Type B pancreatic cell (in vitro differentiated cells): ENCODE measurements around the gene EPX. TPM values are rescaled to one million over a fixed set of nuclear protein-coding genes. Genes with fewer than 3 reads are reported as not detected.

Source experiments
- DNase-seq: peaks from one replicate; pipeline ENCODE4 v3.0.0; 2021; ENCODE audit warnings: mixed read lengths; ENCODE audit not compliant: unreplicated experiment; ENCODE audit errors: extremely low spot score
- H3K27ac Mint-ChIP-seq: 2 replicates; pipeline ENCODE4 v1.8.0; 2021; ENCODE audit warnings: mild to moderate bottlenecking, mixed read lengths
- H3K27me3 Mint-ChIP-seq: 2 replicates; pipeline ENCODE4 v1.8.0; 2021; ENCODE audit warnings: mixed read lengths
- H3K36me3 Mint-ChIP-seq: 2 replicates; pipeline ENCODE4 v1.8.0; 2021; ENCODE audit warnings: mixed read lengths
- H3K4me1 Mint-ChIP-seq: one replicate; pipeline ENCODE4 v1.8.0; 2021; ENCODE audit warnings: mixed read lengths; ENCODE audit not compliant: unreplicated experiment
- H3K4me3 Mint-ChIP-seq: 2 replicates; pipeline ENCODE4 v1.8.0; 2021; ENCODE audit warnings: mild to moderate bottlenecking, mixed read lengths
- H3K9me3 Mint-ChIP-seq: 2 replicates; pipeline ENCODE4 v1.8.0; 2021; ENCODE audit warnings: mixed read lengths
- CTCF ChIP-seq: fragments of 200-600 bp; sonication (generic); conservative IDR thresholded peaks from 2 replicates; pipeline ENCODE4 v1.5.0; 2021; ENCODE audit warnings: antibody characterized with exemption, mild to moderate bottlenecking
- total RNA-seq: library from RNA; stranded (reverse); gene quantifications from 2 replicates; pipeline ENCODE4 v1.2.1, GENCODE V29; 2021; ENCODE audit warnings: low replicate concordance

Gene EPX
- total RNA-seq, 1 donor from 2014 or later = not detected

DNA sequence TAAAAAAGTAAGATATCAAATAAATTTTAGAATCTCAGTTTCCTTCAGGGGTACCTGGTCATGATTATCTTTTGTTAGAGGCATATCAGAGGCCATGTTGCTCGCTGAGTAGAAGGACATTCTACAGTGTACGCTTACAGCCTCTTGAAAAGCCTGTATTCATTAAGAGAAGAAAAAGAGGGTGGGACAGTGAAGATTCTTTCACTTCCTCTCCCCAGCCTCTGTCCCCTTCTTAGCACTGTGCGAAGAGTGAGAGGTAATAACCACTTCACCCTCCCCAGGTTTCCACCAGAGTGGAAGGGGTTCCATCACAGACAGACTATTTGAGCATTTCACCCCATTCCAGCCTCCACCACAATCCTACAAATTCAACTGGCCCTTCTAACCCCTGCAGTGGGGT, 41.0 kb downstream of the EPX start:
- H3K9me3 Mint-ChIP-seq = no peaks in the 10 kb centered on the region
- H3K27ac Mint-ChIP-seq = no peak overlapping the region
- no peak overlapping the region for H3K4me3 Mint-ChIP-seq
- H3K27me3 Mint-ChIP-seq = peaks cover 90% of the 10 kb centered on the region
- H3K36me3 Mint-ChIP-seq = no peaks in the 10 kb centered on the region
- no peaks in the 10 kb centered on the region for H3K4me1 Mint-ChIP-seq
- DNase-seq = no peak
- no peak for TF ChIP-seq CTCF

DNA sequence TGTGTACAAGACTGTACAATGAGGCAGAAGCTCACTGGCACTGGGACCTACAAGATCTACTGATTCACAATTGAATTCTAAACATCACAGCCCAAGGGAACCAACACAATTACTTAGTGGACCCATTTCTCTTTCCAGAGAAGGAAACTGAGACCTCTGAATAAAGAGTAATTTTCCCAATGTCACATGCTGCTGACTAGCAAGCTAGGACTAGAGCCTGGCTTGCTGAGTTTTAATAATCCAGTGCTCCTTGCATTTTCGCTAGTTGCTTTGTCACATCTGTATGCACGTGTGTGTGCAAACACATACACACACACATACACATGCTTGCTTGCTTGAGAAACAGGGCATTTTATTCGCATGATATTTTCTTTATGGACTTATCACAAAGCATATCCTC, 42.0 kb downstream of the EPX start:
- peaks cover 90% of the 10 kb centered on the region for H3K27me3 Mint-ChIP-seq
- no peak for TF ChIP-seq CTCF
- no peak overlapping the region for H3K4me3 Mint-ChIP-seq
- H3K9me3 Mint-ChIP-seq = no peaks in the 10 kb centered on the region
- H3K4me1 Mint-ChIP-seq = no peaks in the 10 kb centered on the region
- no peak for DNase-seq
- H3K36me3 Mint-ChIP-seq = no peaks in the 10 kb centered on the region
- H3K27ac Mint-ChIP-seq = no peak overlapping the region

- no peak for DNase-seq
- peaks cover 98% of the 10 kb centered on the region for H3K27me3 Mint-ChIP-seq
- H3K36me3 Mint-ChIP-seq = no peaks in the 10 kb centered on the region
- H3K9me3 Mint-ChIP-seq = no peaks in the 10 kb centered on the region
- no peak overlapping the region for H3K27ac Mint-ChIP-seq
- H3K4me3 Mint-ChIP-seq = no peak overlapping the region
- no peaks in the 10 kb centered on the region for H3K4me1 Mint-ChIP-seq
- TF ChIP-seq CTCF = no peak
Observed at GRCh38 chr17:58235821-58236220, 43.3 kb downstream of the EPX start.

DNA sequence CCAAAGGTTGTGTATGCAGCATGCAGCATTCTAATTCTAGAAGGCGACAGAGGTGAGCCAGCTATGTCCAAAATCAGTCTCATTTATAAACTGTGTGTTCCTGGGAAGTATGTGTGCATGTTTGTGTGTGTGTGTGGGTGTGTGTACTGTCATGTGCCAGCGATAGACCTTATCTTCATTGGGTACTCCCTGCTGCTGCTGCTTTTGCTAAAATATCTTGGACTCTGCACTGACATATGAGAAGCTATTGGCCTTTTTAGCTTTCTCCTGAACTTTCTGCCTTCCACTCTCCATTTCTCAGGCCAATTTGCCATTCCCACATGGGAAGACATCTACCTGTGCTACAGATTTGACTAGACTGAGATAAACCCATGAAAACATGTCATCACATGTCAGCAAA, 43.9 kb downstream of the EPX start:
- Mint-ChIP-seq H3K27ac (no peak overlapping the region), H3K36me3 (no peaks in the 10 kb centered on the region), H3K4me1 (no peaks in the 10 kb centered on the region), H3K27me3 (peaks cover 98% of the 10 kb centered on the region), H3K9me3 (no peaks in the 10 kb centered on the region), H3K4me3 (no peak overlapping the region)
- TF ChIP-seq CTCF = no peak
- no peak for DNase-seq

DNA sequence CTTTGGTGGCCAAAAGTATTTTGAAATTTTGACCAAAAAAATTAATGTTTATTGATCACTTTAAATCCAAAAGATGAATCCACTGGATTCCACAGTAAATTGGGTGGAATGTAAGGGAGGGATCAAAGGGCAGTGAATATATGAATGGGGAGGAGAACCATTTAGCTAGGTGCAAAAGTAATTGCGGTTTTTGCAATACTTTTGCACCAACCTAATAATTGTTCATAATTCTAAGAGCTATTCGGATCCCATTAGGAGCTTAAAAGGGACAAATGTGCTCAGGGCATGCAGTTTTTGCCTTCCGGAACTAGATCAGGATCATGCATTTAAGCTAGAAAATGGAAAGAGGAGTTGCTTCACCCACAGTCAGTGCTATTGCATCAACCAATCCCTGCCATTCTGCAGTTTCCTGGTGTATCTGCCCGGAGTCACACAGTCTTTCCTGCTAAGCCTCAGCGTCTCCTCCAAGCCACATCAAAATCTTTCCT, 45.7 kb downstream of the EPX start, which contains the start of gene LPO:
Gene LPO, plus strand, starts transcription at position 438 of the 488 bp plus-strand sequence. CDS start 4,396 bp downstream, outside the sequence.
- TF ChIP-seq CTCF = no peak
- no peak for DNase-seq
- no peaks in the 10 kb centered on the region for H3K4me1 Mint-ChIP-seq
- H3K27me3 Mint-ChIP-seq = peaks cover 98% of the 10 kb centered on the region
- H3K9me3 Mint-ChIP-seq = no peaks in the 10 kb centered on the region
- no peak within 1 kb of the TSS for H3K27ac Mint-ChIP-seq
- no peak within 1 kb of the TSS for H3K4me3 Mint-ChIP-seq
- no peaks in the 10 kb centered on the region for H3K36me3 Mint-ChIP-seq

- H3K27me3 Mint-ChIP-seq = peaks cover 100% of the 10 kb centered on the region
- no peak overlapping the region for H3K27ac Mint-ChIP-seq
- no peaks in the 10 kb centered on the region for H3K4me1 Mint-ChIP-seq
- no peak overlapping the region for H3K4me3 Mint-ChIP-seq
- DNase-seq = no peak
- TF ChIP-seq CTCF = no peak
- H3K36me3 Mint-ChIP-seq = no peaks in the 10 kb centered on the region
- H3K9me3 Mint-ChIP-seq = no peaks in the 10 kb centered on the region
Observed at GRCh38 chr17:58239987-58240386, 47.5 kb downstream of the EPX start.
